NCI-H524 (cell line): Measurements from ENCODE around the gene WDR90.
A peak's percentile ranks its signal among the peaks of the same experiment; 100 is the strongest.

ENCODE experiments used
- DNase-seq, 2 experiments: peaks; one replicate each; lab custom pipeline; 2025; lab: John Stamatoyannopoulos, UW

WDR90 gene

GRCh38 chr16:708019-708418, 58.9 kb downstream of the WDR90 start:
- DNase-seq: no peak

GRCh38 chr16:708959-709358, 59.8 kb downstream of the WDR90 start:
- no peak for DNase-seq

- peak; percentile 86 to 96 for DNase-seq
These were observed 60.7 kb downstream of the WDR90 start for GRCh38 chr16:709566-710499.

- DNase-seq: peak in 1 of 2 experiments; percentile 73
These were observed 61.4 kb downstream of the WDR90 start for GRCh38 chr16:710500-711075.

GRCh38 chr16:711084-711483, 61.9 kb downstream of the WDR90 start:
- DNase-seq: no peak

GRCh38 chr16:711548-712320, 62.6 kb downstream of the WDR90 start:
- DNase-seq: peak in 1 of 2 experiments; percentile 68

GRCh38 chr16:712740-713250, 63.6 kb downstream of the WDR90 start:
- DNase-seq: peak in 1 of 2 experiments; percentile 58

GRCh38 chr16:714079-714478, 64.9 kb downstream of the WDR90 start:
- no peak for DNase-seq

- DNase-seq: peak; percentile 75 to 80
These were observed 65.7 kb downstream of the WDR90 start, which contains the start of gene METRN for GRCh38 chr16:714558-715476. Gene METRN (plus strand): TSS chr16:715118. CDS start chr16:715290, 172 bp downstream.

- DNase-seq: peak in 1 of 2 experiments; percentile 48
These were observed 66.5 kb downstream of the WDR90 start for GRCh38 chr16:715477-716199.

- DNase-seq: no peak
These were observed 67.0 kb downstream of the WDR90 start for GRCh38 chr16:716200-716568.

- no peak for DNase-seq
These were observed 67.7 kb downstream of the WDR90 start for GRCh38 chr16:716768-717325.
